DND-41 (cell line): Measurements from ENCODE around the gene UGP2.
A peak's percentile ranks its signal among the peaks of the same experiment; 100 is the strongest.

ENCODE experiments used
- ATAC-seq: fragments of 200-7000 bp; cut with Tn5 transposase; 3 replicates; pipeline ENCODE4 v1.9.1; 2021; ENCODE audit warnings: low read depth; ENCODE audit not compliant: insufficient read depth
- DNase-seq: peaks from one replicate; pipeline ENCODE4 v3.0.0-alpha.2; 2020
- H2AFZ ChIP-seq: 2 replicates; pipeline ENCODE4 v1.6.0; 2012; ENCODE audit warnings: low read depth, low read length
- H3K27ac ChIP-seq: 2 replicates; pipeline ENCODE4 v1.5.1; 2012; ENCODE audit warnings: low read length, inconsistent platforms
- H3K27me3 ChIP-seq: fragments of 200-600 bp; sonication (generic); 2 replicates; pipeline ENCODE4 v1.6.0; 2012; ENCODE audit warnings: low read length, mild to moderate bottlenecking, inconsistent platforms; ENCODE audit not compliant: insufficient read depth, poor library complexity
- H3K36me3 ChIP-seq: 2 replicates; pipeline ENCODE4 v1.5.1; 2012; ENCODE audit warnings: low read length, inconsistent platforms; ENCODE audit not compliant: insufficient read depth
- H3K4me1 ChIP-seq: 2 replicates; pipeline ENCODE4 v1.5.1; 2012; ENCODE audit warnings: mild to moderate bottlenecking, low read length; ENCODE audit not compliant: insufficient read depth
- H3K4me2 ChIP-seq: 2 replicates; pipeline ENCODE4 v1.6.0; 2012; ENCODE audit warnings: mild to moderate bottlenecking, moderate library complexity, low read length, inconsistent platforms; ENCODE audit not compliant: insufficient read depth
- H3K4me3 ChIP-seq, 2 experiments: fragments of 200-600 bp in 1 of 2; shearing (Covaris generic) in 1 of 2; 2 replicates each; pipeline ENCODE4 v1.5.1; 2012 to 2016; ENCODE audit warnings: inconsistent platforms in 2 of 2, low read length in 2 of 2, mild to moderate bottlenecking in 2 of 2, low read depth in 1 of 2, moderate library complexity in 1 of 2
- H3K79me2 ChIP-seq: 2 replicates; pipeline ENCODE4 v1.6.0; 2012; ENCODE audit warnings: low read length, inconsistent platforms; ENCODE audit not compliant: insufficient read depth
- H3K9ac ChIP-seq: 2 replicates; pipeline ENCODE4 v1.6.0; 2012; ENCODE audit warnings: low read depth, mild to moderate bottlenecking, inconsistent platforms, low read length, moderate library complexity
- H3K9me3 ChIP-seq: 2 replicates; pipeline ENCODE4 v1.5.1; 2012; ENCODE audit warnings: low read length, moderate library complexity, mild to moderate bottlenecking, inconsistent platforms; ENCODE audit not compliant: insufficient read depth, severe bottlenecking
- H4K20me1 ChIP-seq: 2 replicates; pipeline ENCODE4 v1.6.0; 2012; ENCODE audit warnings: low read length; ENCODE audit not compliant: insufficient read depth
- EZH2 ChIP-seq: IDR thresholded peaks from 3 replicates; pipeline ENCODE4 v1.6.1; 2012; ENCODE audit warnings: borderline replicate concordance, low read depth, mild to moderate bottlenecking, moderate library complexity, low read length, inconsistent platforms; ENCODE audit not compliant: severe bottlenecking
- TF ChIP-seq, protein P1 (sequence below): IDR thresholded peaks from 2 replicates; pipeline ENCODE4 v1.5.1; 2012; ENCODE audit warnings: borderline replicate concordance, low read length, moderate library complexity, mild to moderate bottlenecking; ENCODE audit not compliant: poor library complexity, severe bottlenecking; ENCODE audit errors: extremely low read depth

UGP2 gene

DNA sequence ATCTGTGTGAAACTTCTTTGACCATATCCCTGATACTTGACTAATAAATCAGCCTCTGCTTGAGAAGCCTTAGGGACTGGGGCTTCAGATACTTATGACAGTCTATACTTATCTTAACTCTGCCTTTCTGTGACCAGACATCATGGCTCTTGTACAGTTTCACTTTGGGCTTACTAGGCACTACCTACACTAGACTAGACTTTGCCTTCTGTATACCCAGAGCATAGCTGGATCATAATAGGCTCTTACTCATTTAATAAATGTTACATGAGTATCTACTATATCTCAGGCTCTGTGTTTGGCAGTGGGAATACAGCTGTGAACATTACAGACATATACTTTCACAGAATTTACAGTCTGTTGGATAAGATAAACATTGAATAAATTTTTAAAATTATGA, 9.0 kb downstream of the UGP2 start:
- DNase-seq: no peak
- Histone ChIP-seq H3K79me2 (peaks cover 100% of the 10 kb centered on the region), H3K27me3 (no peaks in the 10 kb centered on the region), H4K20me1 (peaks cover 7% of the 10 kb centered on the region; the same call in 1 of the 2 replicates), H3K9ac (peak overlapping the region; percentile 38), H3K9me3 (no peaks in the 10 kb centered on the region), H3K36me3 (peaks cover 22% of the 10 kb centered on the region), H3K4me2 (peak overlapping the region; percentile 69), H3K27ac (peak overlapping the region; percentile 98), H2AFZ (no peak overlapping the region), H3K4me3 (peak overlapping the region in 1 of 2 experiments; percentile 33; a peak in 1 of 4 replicates), H3K4me1 (peaks cover 100% of the 10 kb centered on the region)
- ATAC-seq: peak; percentile 53
- TF ChIP-seq EZH2: no peak
- TF ChIP-seq, protein P1, sequence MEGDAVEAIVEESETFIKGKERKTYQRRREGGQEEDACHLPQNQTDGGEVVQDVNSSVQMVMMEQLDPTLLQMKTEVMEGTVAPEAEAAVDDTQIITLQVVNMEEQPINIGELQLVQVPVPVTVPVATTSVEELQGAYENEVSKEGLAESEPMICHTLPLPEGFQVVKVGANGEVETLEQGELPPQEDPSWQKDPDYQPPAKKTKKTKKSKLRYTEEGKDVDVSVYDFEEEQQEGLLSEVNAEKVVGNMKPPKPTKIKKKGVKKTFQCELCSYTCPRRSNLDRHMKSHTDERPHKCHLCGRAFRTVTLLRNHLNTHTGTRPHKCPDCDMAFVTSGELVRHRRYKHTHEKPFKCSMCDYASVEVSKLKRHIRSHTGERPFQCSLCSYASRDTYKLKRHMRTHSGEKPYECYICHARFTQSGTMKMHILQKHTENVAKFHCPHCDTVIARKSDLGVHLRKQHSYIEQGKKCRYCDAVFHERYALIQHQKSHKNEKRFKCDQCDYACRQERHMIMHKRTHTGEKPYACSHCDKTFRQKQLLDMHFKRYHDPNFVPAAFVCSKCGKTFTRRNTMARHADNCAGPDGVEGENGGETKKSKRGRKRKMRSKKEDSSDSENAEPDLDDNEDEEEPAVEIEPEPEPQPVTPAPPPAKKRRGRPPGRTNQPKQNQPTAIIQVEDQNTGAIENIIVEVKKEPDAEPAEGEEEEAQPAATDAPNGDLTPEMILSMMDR: no peak

DNA sequence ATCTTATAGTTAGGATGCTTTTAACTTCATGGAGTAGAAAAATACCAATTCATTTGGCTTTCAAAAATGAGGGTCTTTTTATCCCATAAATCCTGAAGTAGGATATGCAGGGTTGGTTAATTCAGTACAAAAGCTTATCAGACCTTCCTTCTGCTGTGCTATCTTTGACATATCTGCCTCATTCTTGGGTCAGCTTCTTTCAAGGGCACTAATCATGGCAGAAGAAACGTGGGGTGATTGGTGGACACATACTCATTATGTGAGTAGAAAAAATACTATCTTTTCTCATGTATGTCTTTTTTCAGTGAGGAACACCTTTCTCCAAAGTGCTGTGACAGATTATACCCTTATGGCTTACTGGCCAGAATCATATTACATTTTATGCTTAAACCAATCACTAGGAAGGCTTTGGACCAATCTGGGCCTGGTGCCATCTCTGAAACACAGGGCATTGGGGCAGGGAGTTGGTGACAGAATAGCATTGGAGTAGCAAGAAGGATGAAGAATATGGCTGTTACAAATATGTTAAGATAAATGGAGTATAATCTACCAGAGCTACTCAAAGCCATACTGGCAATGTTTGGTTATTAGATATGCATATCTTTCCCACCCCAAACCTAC, 10.1 kb downstream of the UGP2 start:
- H2AFZ ChIP-seq: no peak overlapping the region
- DNase-seq (no peak), ATAC-seq (no peak)
- H3K27me3 ChIP-seq: no peaks in the 10 kb centered on the region
- peak overlapping the region; percentile 88 for H3K9ac ChIP-seq
- peak overlapping the region in 1 of 2 experiments; percentile 51; a peak in 2 of 4 replicates for H3K4me3 ChIP-seq
- peaks cover 4% of the 10 kb centered on the region; the same call in 1 of the 2 replicates for H4K20me1 ChIP-seq
- H3K36me3 ChIP-seq: peaks cover 18% of the 10 kb centered on the region
- no peak for TF ChIP-seq EZH2
- TF ChIP-seq, protein P1: no peak
- H3K9me3 ChIP-seq: no peaks in the 10 kb centered on the region
- H3K27ac ChIP-seq: peak overlapping the region; percentile 98
- peak overlapping the region; percentile 69 for H3K4me2 ChIP-seq
- peaks cover 96% of the 10 kb centered on the region for H3K79me2 ChIP-seq
- peaks cover 98% of the 10 kb centered on the region for H3K4me1 ChIP-seq

DNA sequence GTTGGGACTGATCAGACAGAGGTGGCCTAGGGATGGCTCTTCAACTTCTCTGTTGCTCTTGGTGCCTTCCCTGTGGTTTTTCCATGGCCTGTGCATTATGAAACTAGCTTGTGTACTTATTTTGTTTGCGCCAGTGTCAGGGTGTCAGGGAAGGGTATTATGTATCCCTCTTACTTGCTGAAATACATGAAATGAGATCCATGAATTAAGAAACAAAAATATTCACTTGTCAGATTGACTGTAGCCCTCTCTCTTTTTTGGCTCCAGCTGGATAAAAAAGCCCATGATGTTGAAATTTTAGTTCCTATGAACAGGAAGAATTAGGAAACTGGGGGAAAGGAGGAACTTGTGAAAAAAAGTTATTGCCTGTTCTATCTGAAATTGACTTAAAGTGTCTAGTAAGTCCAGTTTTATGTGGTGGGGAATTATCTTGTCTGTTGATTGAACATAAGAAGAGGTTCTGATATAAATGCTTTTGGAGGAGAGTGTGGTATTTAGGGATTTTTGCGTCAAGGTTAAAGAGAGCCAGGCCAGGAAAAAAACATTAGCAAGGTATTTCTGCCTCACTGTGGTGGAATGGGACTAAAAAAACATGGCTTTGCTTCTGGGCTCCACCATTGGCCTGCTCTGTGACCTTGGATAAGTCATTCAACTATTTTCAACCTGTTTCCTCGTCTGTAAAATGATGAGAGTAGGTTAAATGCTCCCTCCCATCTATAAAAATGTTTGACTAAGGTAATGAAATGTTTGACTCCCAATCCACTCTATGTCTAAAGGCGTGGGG, 12.0 kb downstream of the UGP2 start:
- Histone ChIP-seq H3K79me2 (peaks cover 96% of the 10 kb centered on the region), H2AFZ (no peak overlapping the region), H3K4me3 (peak overlapping the region in 1 of 2 experiments; percentile 51; a peak in 2 of 4 replicates), H3K27ac (peak overlapping the region; percentile 98), H3K9ac (peak overlapping the region; percentile 88), H3K27me3 (no peaks in the 10 kb centered on the region), H3K36me3 (peaks cover 32% of the 10 kb centered on the region), H3K4me1 (peaks cover 92% of the 10 kb centered on the region), H3K9me3 (no peaks in the 10 kb centered on the region), H4K20me1 (peaks cover 8% of the 10 kb centered on the region; the same call in 1 of the 2 replicates), H3K4me2 (peak overlapping the region; percentile 69)
- no peak for ATAC-seq
- DNase-seq: peak; percentile 46
- TF ChIP-seq, protein P1: no peak
- no peak for TF ChIP-seq EZH2
